NCI-H82 treated with DMSO at 0.1 percent for 48 hours (cell line): ENCODE data around the gene SLIT1.

Experiments
- DNase-seq: peaks from one replicate; lab custom pipeline; 2025; ENCODE audit not compliant: unreplicated experiment; lab: John Stamatoyannopoulos, UW

Gene SLIT1

GRCh38 chr10:97065128-97065527 lies 120.6 kb downstream of the SLIT1 start:
- DNase-seq = no peak

- DNase-seq = no peak
Observed at GRCh38 chr10:97063983-97064837, 121.5 kb downstream of the SLIT1 start.

- no peak for DNase-seq
Observed at GRCh38 chr10:97063271-97063982, 122.3 kb downstream of the SLIT1 start.

GRCh38 chr10:97062456-97062855 lies 123.3 kb downstream of the SLIT1 start:
- no peak for DNase-seq

- DNase-seq = no peak
Observed at GRCh38 chr10:97062046-97062445, 123.7 kb downstream of the SLIT1 start.

- DNase-seq = no peak
Observed at GRCh38 chr10:97061423-97061822, 124.3 kb downstream of the SLIT1 start.

GRCh38 chr10:97060441-97061084 lies 125.2 kb downstream of the SLIT1 start:
- DNase-seq = no peak

- DNase-seq = no peak
Observed at GRCh38 chr10:97059872-97060205, 125.9 kb downstream of the SLIT1 start.

- DNase-seq = no peak
Observed at GRCh38 chr10:97059006-97059871, 126.5 kb downstream of the SLIT1 start.

GRCh38 chr10:97058521-97058920 lies 127.2 kb downstream of the SLIT1 start:
- DNase-seq = no peak

GRCh38 chr10:97057491-97058235 lies 128.1 kb downstream of the SLIT1 start:
- no peak for DNase-seq

- DNase-seq = no peak
Observed at GRCh38 chr10:97056003-97056630, 129.6 kb downstream of the SLIT1 start.

- DNase-seq = no peak
Observed at GRCh38 chr10:97053276-97053675, 132.5 kb downstream of the SLIT1 start.

GRCh38 chr10:97050956-97051496 lies 134.7 kb downstream of the SLIT1 start:
- no peak for DNase-seq

- no peak for DNase-seq
Observed at GRCh38 chr10:97050205-97050745, 135.5 kb downstream of the SLIT1 start.

GRCh38 chr10:97049670-97050069 lies 136.1 kb downstream of the SLIT1 start:
- no peak for DNase-seq

GRCh38 chr10:97048649-97049427 lies 136.9 kb downstream of the SLIT1 start:
- no peak for DNase-seq

GRCh38 chr10:97047788-97048187 lies 138.0 kb downstream of the SLIT1 start:
- no peak for DNase-seq
